ENCODE measurements around the gene LTB4R.
A peak's percentile ranks its signal among the peaks of the same experiment; 100 is the strongest.
"Not testable (repeated sequence)": the region's sequence is repeated elsewhere in the genome, so short reads cannot be mapped to it uniquely, and the experiment has no call there.

Gene LTB4R

DNA sequence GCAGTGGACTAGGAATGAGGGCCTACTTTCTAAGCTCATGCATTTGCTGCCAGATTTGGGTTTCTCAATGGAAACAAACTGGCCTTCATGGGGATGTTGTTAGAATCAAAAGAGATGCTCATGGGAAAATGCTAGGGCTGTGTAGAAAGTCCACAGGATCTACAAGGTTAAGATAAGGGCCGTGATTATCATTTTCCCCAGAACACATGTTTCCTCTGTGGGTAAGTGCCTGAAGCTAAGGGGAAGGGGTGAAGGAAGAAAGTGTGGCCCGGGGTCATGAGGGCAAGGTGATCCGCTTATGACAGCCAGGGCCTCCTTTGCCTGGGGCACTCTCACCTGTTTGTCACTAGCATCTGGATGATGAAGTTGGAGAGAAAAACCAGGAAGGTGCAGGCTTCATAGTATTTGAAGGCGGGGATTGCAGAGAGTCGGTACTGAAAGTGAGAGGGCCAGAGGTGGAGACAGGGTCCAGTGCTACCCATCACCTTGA lies 13.8 kb downstream of the LTB4R start:
- DNase-seq: no peak

GRCh38 chr14:24325963-24326362 lies 14.7 kb downstream of the LTB4R start:
- no peak for DNase-seq

GRCh38 chr14:24327303-24327702 lies 16.0 kb downstream of the LTB4R start:
- no peak for DNase-seq

DNA sequence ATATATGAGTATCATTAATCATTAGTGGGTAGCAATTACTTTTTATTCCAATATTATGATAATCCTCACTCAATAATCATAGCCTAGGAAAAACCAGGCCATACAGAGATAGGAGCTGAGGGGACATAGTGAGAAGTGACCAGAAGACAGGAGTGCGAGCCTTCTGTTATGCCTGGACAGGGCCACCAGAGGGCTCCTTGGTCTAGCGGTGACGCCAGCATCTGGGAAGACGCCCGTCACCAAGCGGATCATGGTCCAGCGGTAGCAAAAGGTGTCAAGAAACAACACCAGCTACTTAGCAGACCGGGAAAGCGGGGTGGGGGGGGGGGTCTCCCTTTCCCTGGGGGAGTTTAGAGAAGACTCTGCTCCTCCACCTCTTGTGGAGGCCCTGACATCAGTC lies 16.6 kb downstream of the LTB4R start:
- not testable (repeated sequence) for DNase-seq

- no peak for DNase-seq
Measured at GRCh38 chr14:24329073-24329663, 17.9 kb downstream of the LTB4R start.

DNA sequence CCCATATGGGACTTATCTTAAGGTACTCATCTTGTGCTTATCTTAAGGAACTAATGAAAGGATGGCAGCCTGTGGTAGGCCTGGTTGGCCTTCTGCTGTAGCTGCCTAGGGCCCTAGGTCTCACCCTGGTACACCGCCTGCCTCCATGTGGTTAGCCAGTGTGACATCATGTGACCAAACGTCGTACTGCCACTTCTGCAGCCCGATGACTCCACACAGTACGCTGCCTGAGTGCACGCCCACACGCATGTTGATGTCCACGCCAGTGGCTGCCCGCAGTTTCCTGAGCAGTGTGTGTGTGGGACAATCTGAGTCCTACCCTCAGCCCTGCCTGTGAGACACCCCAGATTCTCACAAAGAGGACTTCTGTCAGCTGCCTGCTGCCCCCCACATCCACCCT lies 18.4 kb downstream of the LTB4R start:
- DNase-seq: peak; percentile 62

DNA sequence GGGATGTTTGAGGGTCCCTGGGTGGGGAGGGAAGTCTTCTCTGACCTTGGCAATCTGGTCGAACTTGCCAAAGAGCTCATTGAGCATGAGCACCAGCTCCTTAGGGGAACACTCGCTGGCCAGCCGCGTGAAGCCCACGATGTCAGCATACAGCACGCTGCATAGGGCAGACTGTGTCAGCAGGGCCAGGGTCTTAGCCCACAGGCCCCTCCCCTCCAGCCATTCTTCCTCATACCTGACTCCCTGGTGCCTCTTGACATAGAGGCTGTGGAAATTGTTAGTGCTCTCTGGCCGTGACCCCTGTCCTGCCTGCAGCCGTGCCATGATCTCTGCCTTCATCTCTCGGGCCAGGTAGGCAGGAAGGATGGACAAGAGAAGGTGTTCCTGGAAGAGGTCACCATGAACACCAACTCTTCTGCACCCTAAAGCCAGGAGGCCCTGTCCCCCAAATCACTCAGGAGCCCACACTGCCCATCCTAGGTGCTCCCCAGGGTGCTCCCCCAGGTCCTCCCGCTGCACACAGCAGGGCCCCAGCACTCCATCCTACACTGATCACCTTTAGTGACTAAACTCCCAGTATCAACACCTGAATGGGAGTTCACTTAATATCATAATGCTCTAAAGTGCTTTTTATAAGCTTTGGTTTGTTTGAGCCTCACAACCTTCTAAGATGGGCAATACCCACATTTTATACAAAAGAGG lies 19.8 kb downstream of the LTB4R start:
- no peak for DNase-seq

- no peak for DNase-seq
Measured at GRCh38 chr14:24331731-24332267, 20.5 kb downstream of the LTB4R start.

DNA sequence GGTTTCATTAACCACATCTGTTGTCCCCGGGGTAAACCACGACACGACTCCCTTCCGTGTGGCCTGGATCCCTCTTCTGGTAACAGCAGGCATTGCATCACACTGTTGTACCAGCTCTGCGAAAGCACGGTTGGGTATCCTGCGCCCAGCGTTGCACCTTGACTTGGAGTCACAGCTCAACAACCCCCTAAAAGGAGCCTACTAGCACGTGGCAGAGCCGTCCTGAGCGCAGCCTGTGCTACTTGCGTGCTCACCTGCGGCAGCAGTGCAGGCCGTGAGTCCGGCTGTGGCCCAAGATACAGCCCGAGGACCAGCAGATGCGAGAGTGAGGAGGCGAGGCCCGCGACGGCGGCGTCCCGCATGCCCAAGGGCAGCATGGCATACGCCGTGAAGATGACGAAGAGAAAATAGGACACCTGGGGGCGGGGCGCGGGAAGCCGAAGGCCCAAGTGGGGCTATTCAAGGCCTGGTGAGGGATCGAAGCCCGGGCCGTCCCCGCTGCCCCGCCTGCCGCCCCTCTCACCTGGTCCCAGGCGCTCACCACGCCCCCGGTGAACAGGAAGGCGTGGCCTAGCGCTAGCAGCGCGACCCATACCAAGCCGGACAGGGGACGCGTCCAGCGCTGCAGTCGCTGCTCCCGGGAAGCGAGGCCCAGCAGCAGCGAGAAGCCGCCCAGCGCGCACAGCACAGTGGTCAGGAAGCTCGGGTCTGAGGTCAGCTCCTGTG lies 21.1 kb downstream of the LTB4R start:
- peak; percentile 81 for DNase-seq

- no peak for DNase-seq
Measured at GRCh38 chr14:24334431-24335291, 23.4 kb downstream of the LTB4R start, which contains the start of gene ADCY4. TSS of gene ADCY4 (minus strand) at chr14:24335071. CDS start at chr14:24334652, 419 bp downstream.

- DNase-seq: no peak
Measured at GRCh38 chr14:24335461-24336171, 24.3 kb downstream of the LTB4R start.

- DNase-seq: no peak
Measured at GRCh38 chr14:24337144-24337823, 26.0 kb downstream of the LTB4R start.

- no peak for DNase-seq
Measured at GRCh38 chr14:24337824-24338175, 26.5 kb downstream of the LTB4R start.

DNA sequence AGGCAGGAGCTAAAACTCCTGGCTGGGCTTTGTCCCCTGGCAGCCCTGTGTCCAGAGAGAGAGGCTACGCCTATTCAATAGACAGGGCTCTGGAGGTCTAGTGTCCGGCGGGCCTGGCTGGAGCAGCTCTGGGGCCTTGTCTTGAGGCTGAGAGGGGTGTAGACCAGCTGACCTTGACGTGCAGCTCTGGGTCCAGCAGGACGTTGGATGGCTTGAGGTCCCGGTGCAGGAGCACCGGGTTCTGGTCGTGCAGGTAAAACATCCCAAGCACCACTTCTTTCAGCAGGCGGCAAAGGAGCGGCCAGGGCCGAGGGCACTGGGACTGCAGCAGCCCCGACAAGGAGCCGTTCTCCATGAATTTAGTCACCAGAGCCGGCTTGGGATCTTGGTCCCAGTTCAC lies 27.5 kb downstream of the LTB4R start:
- no peak for DNase-seq

- DNase-seq: peak; percentile 68
Measured at GRCh38 chr14:24339284-24340151, 28.2 kb downstream of the LTB4R start, which contains the start of gene RIPK3. TSS of gene RIPK3 (minus strand) at chr14:24339991. CDS start at chr14:24339826, 165 bp downstream.

- no peak for DNase-seq
Measured at GRCh38 chr14:24340606-24341005, 29.3 kb downstream of the LTB4R start.

DNA sequence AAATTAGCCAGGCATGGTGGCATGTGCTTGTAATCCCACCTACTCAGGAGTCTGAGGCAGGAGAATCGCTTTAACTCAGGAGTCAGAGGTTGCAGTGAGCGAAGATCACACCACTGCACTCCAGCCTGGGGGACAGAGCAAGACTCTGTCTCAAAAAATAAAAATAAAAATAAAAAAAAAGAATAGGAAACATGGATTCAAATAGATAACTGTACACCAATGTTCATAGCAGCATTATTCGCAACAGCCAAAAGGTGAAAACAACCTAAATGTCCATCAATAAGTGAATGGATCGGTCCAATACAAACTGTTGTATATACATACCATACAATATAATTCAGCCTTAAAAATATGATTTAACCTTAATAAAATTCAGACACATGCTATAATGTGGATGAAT lies 31.6 kb downstream of the LTB4R start:
- DNase-seq: no peak

- DNase-seq: no peak
Measured at GRCh38 chr14:24343795-24344660, 32.7 kb downstream of the LTB4R start.

DNA sequence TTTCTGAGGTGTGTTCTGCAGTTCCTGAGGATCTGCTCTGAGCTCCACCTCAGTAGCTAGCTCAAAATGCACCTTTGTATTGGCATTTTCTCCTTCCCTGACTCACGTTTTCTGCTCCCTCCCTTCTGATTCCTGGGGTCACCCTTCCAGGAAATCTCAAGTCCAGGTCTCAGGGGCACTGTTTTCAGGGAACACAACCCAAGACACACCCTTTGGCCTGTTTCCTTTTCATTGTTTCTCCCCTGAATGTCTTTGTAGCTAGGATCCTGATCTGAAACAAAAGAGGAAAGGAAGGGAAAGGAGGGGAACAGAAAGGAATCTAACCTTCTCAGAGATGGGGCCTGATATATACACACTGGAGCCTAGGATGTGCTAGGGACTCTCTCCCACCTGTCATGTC lies 35.8 kb downstream of the LTB4R start:
- no peak for DNase-seq

Measured in activated CD8-positive, alpha-beta memory T cell treated with anti-CD3 and anti-CD28 coated beads, Interleukin-2, amount 50 U/mL, for 4 hours (primary cell).